GM18520 (cell line): Measurements from ENCODE around the gene TMCO1.
"Not testable (repeated sequence)": the region's sequence is repeated elsewhere in the genome, so short reads cannot be mapped to it uniquely, and the experiment has no call there.

Experiments
- ATAC-seq: cut with Tn5 transposase; IDR thresholded peaks from one replicate; pipeline ENCODE4 v1.9.1; 2021; ENCODE audit not compliant: unreplicated experiment

Gene TMCO1

DNA sequence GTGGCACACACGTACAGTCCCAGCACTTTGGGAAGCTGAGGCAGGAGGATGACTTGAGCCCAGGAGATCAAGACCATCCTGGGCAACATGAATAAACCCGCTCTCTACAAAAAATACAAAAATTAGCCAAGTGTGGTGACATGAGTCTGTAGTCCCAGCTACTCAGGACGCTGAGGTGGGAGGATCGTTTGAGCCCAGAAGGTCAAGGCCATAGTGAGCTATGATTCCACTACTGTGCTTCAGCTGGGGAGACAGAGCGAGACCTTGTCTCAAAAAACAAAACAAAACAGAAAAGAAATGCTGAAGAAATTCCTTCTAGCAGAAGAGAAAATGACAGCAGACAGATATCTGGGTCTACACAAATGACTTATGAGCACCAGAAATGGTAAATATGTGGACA, 80.6 kb downstream of the TMCO1 start:
- no peak for ATAC-seq

DNA sequence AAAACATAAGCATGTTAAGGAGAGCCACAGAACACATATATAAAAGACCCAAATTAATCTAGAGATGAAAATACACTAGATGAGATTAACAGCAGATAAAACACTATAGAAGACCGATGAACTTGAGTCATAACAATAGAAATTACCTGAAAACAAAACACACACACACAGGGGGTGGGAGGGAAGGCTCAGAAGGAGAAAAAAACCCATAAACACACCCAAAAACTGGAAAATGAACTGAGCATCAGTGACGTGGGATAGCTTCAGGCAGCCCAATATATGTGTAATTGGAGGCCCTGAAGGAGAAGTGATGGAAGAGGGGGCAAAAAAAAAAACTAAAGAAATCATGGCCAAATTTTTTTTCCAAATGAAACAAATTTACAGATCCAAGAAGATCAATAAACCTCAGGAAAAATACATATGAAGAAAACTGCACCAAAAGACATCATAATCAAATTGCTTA, 81.7 kb downstream of the TMCO1 start:
- ATAC-seq, result no peak

DNA sequence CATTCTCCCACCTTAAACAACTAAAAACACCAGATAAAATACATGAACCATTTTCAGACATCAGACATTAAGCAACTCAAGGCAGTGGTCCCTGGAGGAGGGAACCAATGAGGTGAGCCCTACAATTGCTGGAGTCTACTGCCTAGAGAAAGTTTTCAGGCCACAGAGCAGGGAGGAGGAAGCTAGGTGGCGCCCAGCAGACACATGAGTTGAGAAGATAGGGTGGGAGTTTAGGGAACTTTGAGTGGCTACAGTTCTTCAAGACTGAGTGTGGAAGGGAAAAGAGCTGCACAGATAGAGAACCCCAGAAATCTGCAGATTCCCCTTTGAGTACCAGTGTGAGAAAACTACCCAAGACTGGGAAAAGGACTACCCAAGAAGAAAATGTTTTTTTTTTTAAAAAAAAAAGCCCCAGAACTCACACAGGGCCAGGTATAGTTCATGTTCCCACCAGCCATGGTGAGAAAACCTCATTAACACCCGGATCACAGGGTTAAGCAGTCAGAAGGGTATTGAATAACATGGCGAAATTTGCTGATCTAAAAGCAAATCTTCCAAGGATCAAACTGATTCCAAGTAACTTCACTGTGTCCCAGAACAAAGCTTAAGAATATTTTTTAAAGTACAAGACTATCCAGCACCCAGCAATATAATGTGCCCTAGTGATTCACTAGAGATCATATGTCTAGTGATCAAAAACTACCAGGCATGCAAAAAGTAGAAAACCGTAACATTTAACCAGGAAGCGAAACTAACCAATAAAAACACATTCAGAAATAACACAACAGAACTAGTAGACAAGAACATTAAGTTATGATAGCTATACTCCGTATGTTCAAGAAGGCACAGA, 82.3 kb downstream of the TMCO1 start:
- no peak for ATAC-seq

DNA sequence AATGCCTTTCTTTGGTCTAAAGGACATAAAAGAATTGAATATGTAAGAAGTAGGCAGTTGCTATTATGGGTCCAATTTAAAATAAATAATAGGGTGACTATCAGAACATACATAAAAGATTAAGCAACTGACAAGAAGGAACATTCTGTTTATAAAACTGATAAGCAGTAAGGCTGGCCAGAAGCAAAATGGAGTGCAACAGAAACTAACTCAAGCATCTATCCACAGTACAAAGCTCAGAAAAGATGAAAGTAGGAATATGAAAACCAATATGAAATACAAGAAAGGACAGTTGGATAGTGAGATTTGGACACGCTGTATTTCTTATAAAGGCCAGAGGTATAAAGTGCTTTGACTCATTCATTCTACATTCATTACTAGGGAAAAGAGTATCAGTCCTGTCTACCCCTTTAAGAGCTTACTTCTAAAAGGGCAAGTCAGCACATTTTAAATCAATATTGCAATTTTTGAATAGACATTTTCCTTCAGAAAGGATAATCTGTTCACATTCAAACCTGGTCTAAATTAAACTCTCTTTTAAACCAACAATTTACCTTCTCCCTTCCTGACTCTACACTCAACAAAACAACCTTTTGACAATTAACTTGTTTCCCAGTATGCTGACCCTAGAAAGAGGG, 84.7 kb downstream of the TMCO1 start:
- ATAC-seq, result no peak

DNA sequence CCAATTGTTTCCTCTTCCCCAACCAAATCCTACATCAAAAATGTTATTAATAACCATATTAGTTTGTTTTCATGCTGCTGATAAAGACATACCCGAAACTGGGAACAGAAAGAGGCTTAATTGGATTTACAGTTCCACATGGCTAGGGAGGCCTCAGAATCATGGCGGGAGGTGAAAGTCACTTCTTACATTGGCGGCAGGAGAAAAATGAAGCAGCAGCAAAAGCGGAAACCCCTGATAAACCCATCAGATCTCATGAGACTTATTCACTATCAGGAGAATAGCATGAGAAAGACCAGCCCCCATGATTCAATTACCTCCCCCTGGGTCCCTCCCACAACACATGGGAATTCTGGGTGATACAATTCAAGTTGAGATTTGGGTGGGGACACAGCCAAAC, 87.9 kb downstream of the TMCO1 start:
- not testable (repeated sequence) for ATAC-seq

DNA sequence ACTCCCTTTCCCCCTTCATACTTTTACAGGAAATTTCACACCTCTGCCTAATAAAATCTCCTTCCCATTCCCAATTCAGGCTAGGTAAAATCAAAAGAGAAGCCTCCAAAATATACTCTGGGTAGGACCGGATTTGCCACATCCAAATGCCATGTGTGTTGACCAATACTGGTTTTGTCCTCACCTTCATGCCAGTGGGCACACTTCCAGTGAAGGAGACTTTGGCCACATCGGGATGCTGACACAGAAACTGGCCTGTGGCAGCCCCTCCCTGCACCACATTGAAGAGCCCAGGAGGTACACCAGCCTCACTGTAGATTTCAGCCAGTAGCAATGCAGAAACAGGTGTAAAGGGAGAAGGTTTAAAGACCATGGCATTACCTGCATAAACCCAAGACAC, 88.4 kb downstream of the TMCO1 start:
- ATAC-seq, result no peak

DNA sequence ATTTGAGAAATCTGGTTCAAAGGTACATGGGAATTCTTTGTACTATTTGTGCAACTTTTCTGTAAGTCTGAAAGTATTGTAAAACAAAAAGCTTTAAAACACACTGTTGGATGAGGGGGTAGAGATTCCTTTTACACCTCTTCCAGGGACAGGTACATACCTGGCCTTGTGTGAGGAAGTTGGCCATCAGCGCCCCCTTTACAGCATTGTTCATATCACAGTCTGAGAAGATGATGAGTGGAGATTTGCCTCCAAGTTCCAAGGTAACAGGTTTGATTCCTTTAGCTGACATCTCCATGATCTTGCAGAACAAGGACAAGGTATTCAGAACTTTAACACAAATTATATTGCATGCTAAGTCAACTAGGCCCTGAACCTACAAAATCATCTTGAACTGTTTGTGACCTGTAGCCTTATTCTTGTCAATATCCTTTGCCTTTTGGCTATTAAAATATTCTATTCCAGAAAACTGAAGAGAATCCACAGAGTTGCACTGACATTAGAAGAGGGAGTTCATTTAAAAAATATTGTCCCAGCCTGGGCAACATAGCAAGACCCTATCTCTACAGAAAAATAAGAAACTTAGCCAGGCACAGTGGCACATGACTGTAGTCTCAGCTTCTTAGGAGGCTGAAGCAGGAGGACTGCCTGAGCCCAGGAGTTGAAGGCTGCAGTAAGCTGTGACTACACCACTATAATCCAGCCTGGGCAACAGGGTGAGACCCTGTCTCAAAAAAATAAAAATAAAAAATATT, 89.2 kb downstream of the TMCO1 start:
- no peak for ATAC-seq

DNA sequence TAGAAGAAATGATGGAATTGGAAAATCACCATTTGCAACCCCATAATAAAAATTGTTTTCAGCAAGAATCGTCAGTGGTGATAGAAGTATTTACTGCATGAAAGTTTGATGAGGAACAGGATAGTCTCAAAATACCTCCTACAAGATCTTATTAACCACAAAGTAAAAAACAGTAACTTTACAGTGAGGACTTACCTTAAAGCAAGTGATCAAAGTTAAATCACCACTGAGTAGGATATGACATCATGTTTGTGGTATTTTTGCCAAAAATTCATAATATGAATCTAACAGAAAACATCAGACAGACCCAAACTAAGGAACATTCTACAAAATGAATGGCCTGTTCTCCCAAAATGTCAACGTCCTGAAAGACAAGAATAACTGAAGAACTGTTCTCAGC, 90.2 kb downstream of the TMCO1 start:
- ATAC-seq, result no peak
